GM21423 (cell line): ENCODE results near the gene ELK3.

Source experiments
- ATAC-seq: cut with Tn5 transposase; IDR thresholded peaks from one replicate; pipeline ENCODE4 v1.9.1; 2021; ENCODE audit warnings: mild to moderate bottlenecking, moderate library complexity; ENCODE audit not compliant: unreplicated experiment

ELK3 gene

GRCh38 chr12:96250119-96250685 lies 56.0 kb downstream of the ELK3 start:
- no peak for ATAC-seq

GRCh38 chr12:96255077-96255476 lies 60.9 kb downstream of the ELK3 start:
- no peak for ATAC-seq

- ATAC-seq = no peak
These were observed 62.6 kb downstream of the ELK3 start for GRCh38 chr12:96256672-96257361.

GRCh38 chr12:96257550-96258103 lies 63.5 kb downstream of the ELK3 start:
- no peak for ATAC-seq

GRCh38 chr12:96258104-96258961 lies 64.2 kb downstream of the ELK3 start:
- ATAC-seq = no peak

GRCh38 chr12:96260231-96260630 lies 66.1 kb downstream of the ELK3 start:
- ATAC-seq = no peak

GRCh38 chr12:96260644-96261043 lies 66.5 kb downstream of the ELK3 start:
- no peak for ATAC-seq

GRCh38 chr12:96261557-96261956 lies 67.4 kb downstream of the ELK3 start:
- no peak for ATAC-seq

GRCh38 chr12:96263449-96263902 lies 69.3 kb downstream of the ELK3 start:
- ATAC-seq = no peak

GRCh38 chr12:96265400-96265799 lies 71.2 kb downstream of the ELK3 start:
- no peak for ATAC-seq

- ATAC-seq = no peak
These were observed 71.7 kb downstream of the ELK3 start for GRCh38 chr12:96265836-96266235.

- ATAC-seq = no peak
These were observed 72.1 kb downstream of the ELK3 start for GRCh38 chr12:96266238-96266637.

- no peak for ATAC-seq
These were observed 77.5 kb downstream of the ELK3 start for GRCh38 chr12:96271469-96272199.

GRCh38 chr12:96274331-96274730 lies 80.2 kb downstream of the ELK3 start:
- ATAC-seq = no peak

- ATAC-seq = no peak
These were observed 91.0 kb downstream of the ELK3 start for GRCh38 chr12:96285158-96285557.

GRCh38 chr12:96289067-96289466 lies 94.9 kb downstream of the ELK3 start:
- ATAC-seq = no peak

GRCh38 chr12:96293093-96293492 lies 98.9 kb downstream of the ELK3 start:
- ATAC-seq = no peak

GRCh38 chr12:96294831-96295230 lies 100.7 kb downstream of the ELK3 start:
- no peak for ATAC-seq

- ATAC-seq = no peak
These were observed 101.5 kb downstream of the ELK3 start for GRCh38 chr12:96295532-96296160.

GRCh38 chr12:96297504-96297903 lies 103.3 kb downstream of the ELK3 start:
- ATAC-seq = no peak
